Memory B cell (primary cell): ENCODE results near the gene THRSP.

Source experiments
- ATAC-seq: fragments of 150-1000 bp; cut with Tn5 transposase; 2 replicates; pipeline ENCODE4 v1.10.0; 2021; ENCODE audit warnings: low read depth, mild to moderate bottlenecking, moderate library complexity
- DNase-seq, 2 donors: peaks; one replicate each; pipeline ENCODE4 v3.0.0; 2022; ENCODE audit warnings: low spot score in 2 of 2
- H3K27ac Mint-ChIP-seq: one replicate; pipeline ENCODE4 v1.8.0; 2022; ENCODE audit warnings: mild to moderate bottlenecking, moderate library complexity, mixed read lengths
- H3K27me3 Mint-ChIP-seq: one replicate; pipeline ENCODE4 v1.8.0; 2022; ENCODE audit warnings: mixed read lengths
- H3K36me3 Mint-ChIP-seq: one replicate; pipeline ENCODE4 v1.8.0; 2022; ENCODE audit warnings: mild to moderate bottlenecking, mixed read lengths
- H3K4me1 Mint-ChIP-seq: one replicate; pipeline ENCODE4 v1.8.0; 2022; ENCODE audit warnings: mixed read lengths
- H3K4me3 Mint-ChIP-seq: one replicate; pipeline ENCODE4 v1.8.0; 2022; ENCODE audit warnings: mild to moderate bottlenecking, moderate library complexity, mixed read lengths
- H3K9me3 Mint-ChIP-seq: one replicate; pipeline ENCODE4 v1.8.0; 2022; ENCODE audit warnings: mixed read lengths

Gene THRSP

DNA sequence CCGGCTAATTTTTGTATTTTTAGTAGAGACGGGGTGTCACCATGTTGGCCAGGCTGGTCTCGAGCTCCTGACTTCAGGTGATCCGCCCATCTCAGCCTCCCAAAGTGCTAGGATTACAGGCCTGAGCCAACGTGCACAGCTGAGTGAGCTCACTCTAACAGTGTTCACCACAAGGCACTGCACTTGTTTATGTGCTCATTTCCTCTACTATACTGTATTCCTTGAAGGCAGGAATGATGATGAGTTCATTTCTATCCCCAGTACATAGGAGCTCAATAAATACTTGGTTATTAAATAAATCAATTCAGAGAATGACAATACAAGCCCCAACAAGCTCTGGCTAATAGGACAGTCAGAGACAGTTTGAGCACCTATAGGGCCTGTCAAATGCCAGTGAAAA, 46.7 kb downstream of the THRSP start:
- ATAC-seq (no peak), DNase-seq (no peak)
- H3K27ac Mint-ChIP-seq: no peak overlapping the region
- peaks cover 9% of the 10 kb centered on the region for H3K4me1 Mint-ChIP-seq
- no peaks in the 10 kb centered on the region for H3K9me3 Mint-ChIP-seq
- peaks cover 24% of the 10 kb centered on the region for H3K36me3 Mint-ChIP-seq
- H3K27me3 Mint-ChIP-seq: no peaks in the 10 kb centered on the region
- H3K4me3 Mint-ChIP-seq: no peak overlapping the region

DNA sequence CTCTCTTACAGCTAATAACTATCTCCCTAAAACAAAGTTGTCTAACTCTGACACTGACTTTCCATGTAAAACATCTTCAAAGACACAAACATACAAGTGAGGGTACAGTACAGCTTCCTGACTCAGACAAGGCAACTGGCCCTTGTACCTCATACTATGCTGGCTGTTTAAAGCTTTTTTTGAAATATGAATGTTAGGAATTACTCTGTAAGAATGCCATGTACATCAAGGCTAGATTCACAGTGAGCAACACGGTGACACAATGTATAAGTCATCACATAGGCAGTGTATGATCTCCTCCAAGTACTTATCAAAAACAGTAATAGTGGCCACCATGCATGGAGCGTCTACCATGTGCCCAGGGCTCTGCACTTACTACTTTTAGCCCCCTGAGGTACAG, 47.2 kb downstream of the THRSP start:
- ATAC-seq (no peak), DNase-seq (no peak)
- peaks cover 24% of the 10 kb centered on the region for H3K36me3 Mint-ChIP-seq
- peaks cover 9% of the 10 kb centered on the region for H3K4me1 Mint-ChIP-seq
- H3K4me3 Mint-ChIP-seq: no peak overlapping the region
- no peaks in the 10 kb centered on the region for H3K9me3 Mint-ChIP-seq
- no peak overlapping the region for H3K27ac Mint-ChIP-seq
- H3K27me3 Mint-ChIP-seq: no peaks in the 10 kb centered on the region

DNA sequence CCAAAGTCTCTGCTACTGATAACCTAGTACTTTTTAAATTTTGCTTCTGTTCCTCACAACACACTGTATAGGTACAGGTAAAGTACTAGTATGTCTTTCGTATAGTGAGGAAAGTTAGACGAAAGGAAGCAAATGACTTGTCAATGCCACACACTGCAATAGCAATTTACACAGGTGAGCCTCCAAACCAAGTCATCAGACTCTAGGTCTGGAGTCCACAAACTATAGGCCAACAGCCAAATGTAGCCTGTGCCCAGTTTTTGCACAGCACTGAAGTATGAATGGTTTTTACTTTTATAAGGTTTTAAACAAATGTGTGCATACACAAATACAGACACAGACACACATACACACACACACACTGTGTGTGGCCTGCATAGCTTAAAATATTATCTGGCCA, 47.6 kb downstream of the THRSP start:
- Mint-ChIP-seq H3K4me3 (no peak overlapping the region), H3K36me3 (peaks cover 24% of the 10 kb centered on the region), H3K27me3 (no peaks in the 10 kb centered on the region), H3K9me3 (no peaks in the 10 kb centered on the region), H3K27ac (no peak overlapping the region), H3K4me1 (peaks cover 9% of the 10 kb centered on the region)
- DNase-seq: no peak
- ATAC-seq: no peak

DNA sequence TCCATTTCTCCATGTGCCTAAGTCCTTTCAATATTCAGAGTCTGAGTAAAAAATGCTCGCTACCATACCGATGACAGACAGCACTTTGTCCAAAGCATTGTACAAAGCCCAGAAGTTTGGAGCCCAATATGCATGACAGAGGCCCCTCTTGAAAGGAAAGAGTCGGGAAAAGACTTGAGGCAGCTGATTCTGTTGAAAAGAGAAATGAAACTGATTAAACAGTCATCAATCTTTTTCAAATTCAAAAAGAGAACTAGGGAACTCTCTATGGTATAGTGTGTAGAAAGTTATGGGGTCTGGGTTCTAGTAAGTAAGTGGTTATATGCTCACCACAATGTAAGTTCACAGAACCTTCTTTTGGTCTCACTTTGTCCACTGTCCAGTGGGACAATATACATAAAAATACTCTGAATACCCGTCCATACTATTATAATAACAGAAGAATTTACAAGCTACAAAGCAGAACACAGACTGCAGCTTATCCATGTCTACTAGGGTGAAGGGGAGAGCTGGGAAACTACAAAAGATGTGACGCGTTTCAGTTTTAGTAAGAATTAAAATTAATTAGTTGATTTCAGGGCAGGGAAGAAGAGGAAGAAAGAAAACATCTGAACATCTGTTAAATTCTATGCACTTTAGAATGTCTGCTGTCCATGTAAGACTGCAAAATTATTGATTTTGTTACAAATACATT, 49.1 kb downstream of the THRSP start:
- Mint-ChIP-seq H3K4me1 (peaks cover 9% of the 10 kb centered on the region), H3K9me3 (no peaks in the 10 kb centered on the region), H3K36me3 (peaks cover 21% of the 10 kb centered on the region), H3K4me3 (no peak overlapping the region), H3K27me3 (no peaks in the 10 kb centered on the region), H3K27ac (peak overlapping the region; percentile 78)
- ATAC-seq (peak; percentile 22), DNase-seq (no peak)
